ENCODE measurements around the gene ST3GAL6. TPM values are rescaled to one million over a fixed set of nuclear protein-coding genes. Genes with fewer than 3 reads are reported as not detected.

The ST3GAL6 gene
- total RNA-seq, 2 experiments from 2014 or later, result 0.44 to 0.45 TPM

GRCh38 chr3:98739266-98739665 lies 23.9 kb upstream of the ST3GAL6 start:
- Mint-ChIP-seq H3K4me3 (no peak overlapping the region), H3K27ac (no peak overlapping the region), H3K36me3 (ENCODE audit: low read depth) (no peaks in the 10 kb centered on the region), H3K27me3 (peaks cover 41% of the 10 kb centered on the region), H3K9me3 (no peaks in the 10 kb centered on the region), H3K4me1 (ENCODE audit: low read depth) (peaks cover 1% of the 10 kb centered on the region)
- DNase-seq (no peak), ATAC-seq (ENCODE audit: poor library complexity) (no peak)
- CTCF ChIA-PET, result no interaction called here
- H3K27me3 ChIP-seq (ENCODE audit: control insufficient read depth in 1 of 2, insufficient read depth in 2 of 2, low read length in 2 of 2), result peaks cover 9 to 10% of the 10 kb centered on the region in 2 experiments
- H3K27ac ChIP-seq (ENCODE audit: low read depth in 1 of 2, low read length in 2 of 2), result no peak overlapping the region
- intact Hi-C loops (cut with DNase I, micrococcal nuclease), result no loop called here
- TF ChIP-seq, protein P1, sequence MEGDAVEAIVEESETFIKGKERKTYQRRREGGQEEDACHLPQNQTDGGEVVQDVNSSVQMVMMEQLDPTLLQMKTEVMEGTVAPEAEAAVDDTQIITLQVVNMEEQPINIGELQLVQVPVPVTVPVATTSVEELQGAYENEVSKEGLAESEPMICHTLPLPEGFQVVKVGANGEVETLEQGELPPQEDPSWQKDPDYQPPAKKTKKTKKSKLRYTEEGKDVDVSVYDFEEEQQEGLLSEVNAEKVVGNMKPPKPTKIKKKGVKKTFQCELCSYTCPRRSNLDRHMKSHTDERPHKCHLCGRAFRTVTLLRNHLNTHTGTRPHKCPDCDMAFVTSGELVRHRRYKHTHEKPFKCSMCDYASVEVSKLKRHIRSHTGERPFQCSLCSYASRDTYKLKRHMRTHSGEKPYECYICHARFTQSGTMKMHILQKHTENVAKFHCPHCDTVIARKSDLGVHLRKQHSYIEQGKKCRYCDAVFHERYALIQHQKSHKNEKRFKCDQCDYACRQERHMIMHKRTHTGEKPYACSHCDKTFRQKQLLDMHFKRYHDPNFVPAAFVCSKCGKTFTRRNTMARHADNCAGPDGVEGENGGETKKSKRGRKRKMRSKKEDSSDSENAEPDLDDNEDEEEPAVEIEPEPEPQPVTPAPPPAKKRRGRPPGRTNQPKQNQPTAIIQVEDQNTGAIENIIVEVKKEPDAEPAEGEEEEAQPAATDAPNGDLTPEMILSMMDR (IDR thresholded peaks at IDR 0.05), result no peak
- H3K36me3 ChIP-seq (ENCODE audit: insufficient read depth, low read length), result no peaks in the 10 kb centered on the region
- POLR2A ChIA-PET, result no interaction called here
- H3K4me1 ChIP-seq (ENCODE audit: insufficient read depth, low read length), result no peaks in the 10 kb centered on the region
- H3K4me3 ChIP-seq (ENCODE audit: low read length), result no peak overlapping the region
- no peaks in the 10 kb centered on the region for H3K9me3 ChIP-seq (ENCODE audit: control insufficient read depth in 1 of 2, insufficient read depth in 1 of 2, low read length in 2 of 2)

DNA sequence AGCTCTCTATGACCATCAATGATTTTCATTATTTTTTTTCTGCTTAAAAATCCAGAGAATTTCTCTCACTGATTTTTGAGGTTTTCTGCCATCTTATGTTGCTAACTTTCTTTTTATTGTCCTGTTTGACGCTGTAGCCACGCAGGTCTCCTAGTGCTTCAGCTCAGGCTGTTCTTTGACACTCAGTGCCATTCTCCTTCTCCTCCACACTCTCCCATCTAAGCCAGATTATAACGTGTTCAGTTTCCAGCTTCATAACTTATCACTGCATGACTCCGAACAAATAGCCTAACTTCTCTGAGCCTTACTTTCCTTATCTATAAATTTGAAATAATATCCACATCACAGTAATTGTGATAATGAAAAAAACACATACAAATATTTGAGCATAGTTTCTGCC lies 22.8 kb upstream of the ST3GAL6 start:
- Histone ChIP-seq H3K9me3 (ENCODE audit: control insufficient read depth in 1 of 2, insufficient read depth in 1 of 2, low read length in 2 of 2) (no peaks in the 10 kb centered on the region), H3K27me3 (ENCODE audit: control insufficient read depth in 1 of 2, insufficient read depth in 2 of 2, low read length in 2 of 2) (peaks cover 1 to 3% of the 10 kb centered on the region in 2 experiments), H3K4me1 (ENCODE audit: insufficient read depth, low read length) (no peaks in the 10 kb centered on the region), H3K4me3 (ENCODE audit: low read length) (no peak overlapping the region), H3K27ac (ENCODE audit: low read depth in 1 of 2, low read length in 2 of 2) (no peak overlapping the region), H3K36me3 (ENCODE audit: insufficient read depth, low read length) (no peaks in the 10 kb centered on the region)
- ATAC-seq (ENCODE audit: poor library complexity) (no peak), DNase-seq (no peak)
- Mint-ChIP-seq H3K27me3 (peaks cover 31% of the 10 kb centered on the region), H3K4me1 (ENCODE audit: low read depth) (no peaks in the 10 kb centered on the region), H3K4me3 (no peak overlapping the region), H3K36me3 (ENCODE audit: low read depth) (no peaks in the 10 kb centered on the region), H3K27ac (no peak overlapping the region), H3K9me3 (no peaks in the 10 kb centered on the region)
- intact Hi-C loops (cut with DNase I, micrococcal nuclease), result no loop called here
- ChIA-PET CTCF (no interaction called here), POLR2A (no interaction called here)
- TF ChIP-seq, protein P1 (IDR thresholded peaks at IDR 0.05), result no peak

DNA sequence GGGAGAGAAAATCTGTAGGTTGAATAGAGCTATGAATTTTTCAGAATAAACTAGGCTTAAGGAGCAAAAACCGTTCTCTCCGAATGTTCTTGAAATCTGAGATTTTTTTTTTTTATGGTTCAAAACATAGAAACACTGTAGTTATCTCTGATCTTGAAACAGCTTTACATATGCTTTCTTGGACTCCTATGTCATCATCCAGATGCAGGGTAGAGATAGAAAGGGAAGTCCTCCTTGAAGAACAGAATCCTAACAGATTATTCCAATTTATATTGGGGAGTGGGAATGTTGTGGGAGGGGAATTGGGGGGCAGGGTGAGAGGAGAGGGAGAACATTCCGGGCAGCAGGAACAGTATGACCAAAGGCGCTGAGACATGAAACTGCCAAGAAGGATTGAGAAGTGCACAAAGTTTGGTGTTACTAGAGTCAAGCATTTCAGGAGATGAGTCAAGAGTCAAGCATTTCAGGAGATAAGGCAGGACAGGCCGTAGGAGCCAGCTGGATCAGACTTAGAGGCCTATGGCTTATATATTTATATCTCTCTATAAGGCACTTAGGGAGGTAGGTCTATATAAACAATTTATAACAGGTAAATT lies 21.9 kb upstream of the ST3GAL6 start:
- TF ChIP-seq, protein P1 (IDR thresholded peaks at IDR 0.05), result no peak
- no peaks in the 10 kb centered on the region for H3K36me3 ChIP-seq (ENCODE audit: insufficient read depth, low read length)
- H3K9me3 ChIP-seq (ENCODE audit: control insufficient read depth in 1 of 2, insufficient read depth in 1 of 2, low read length in 2 of 2), result no peaks in the 10 kb centered on the region
- ATAC-seq (ENCODE audit: poor library complexity), result no peak
- Mint-ChIP-seq H3K4me3 (no peak overlapping the region), H3K4me1 (ENCODE audit: low read depth) (no peaks in the 10 kb centered on the region), H3K27me3 (peaks cover 28% of the 10 kb centered on the region), H3K9me3 (no peaks in the 10 kb centered on the region), H3K36me3 (ENCODE audit: low read depth) (no peaks in the 10 kb centered on the region), H3K27ac (no peak overlapping the region)
- POLR2A ChIA-PET, result no interaction called here
- H3K4me1 ChIP-seq (ENCODE audit: insufficient read depth, low read length), result no peaks in the 10 kb centered on the region
- no peak overlapping the region for H3K27ac ChIP-seq (ENCODE audit: low read depth in 1 of 2, low read length in 2 of 2)
- H3K27me3 ChIP-seq (ENCODE audit: control insufficient read depth in 1 of 2, insufficient read depth in 2 of 2, low read length in 2 of 2), result no peaks in the 10 kb centered on the region
- H3K4me3 ChIP-seq (ENCODE audit: low read length), result no peak overlapping the region
- DNase-seq, result no peak
- intact Hi-C loops (cut with DNase I, micrococcal nuclease), result no loop called here
- CTCF ChIA-PET, result no interaction called here

Measured in CD4-positive, alpha-beta T cell (primary cell).